Measurements from ENCODE around the gene GPC5.

DNA sequence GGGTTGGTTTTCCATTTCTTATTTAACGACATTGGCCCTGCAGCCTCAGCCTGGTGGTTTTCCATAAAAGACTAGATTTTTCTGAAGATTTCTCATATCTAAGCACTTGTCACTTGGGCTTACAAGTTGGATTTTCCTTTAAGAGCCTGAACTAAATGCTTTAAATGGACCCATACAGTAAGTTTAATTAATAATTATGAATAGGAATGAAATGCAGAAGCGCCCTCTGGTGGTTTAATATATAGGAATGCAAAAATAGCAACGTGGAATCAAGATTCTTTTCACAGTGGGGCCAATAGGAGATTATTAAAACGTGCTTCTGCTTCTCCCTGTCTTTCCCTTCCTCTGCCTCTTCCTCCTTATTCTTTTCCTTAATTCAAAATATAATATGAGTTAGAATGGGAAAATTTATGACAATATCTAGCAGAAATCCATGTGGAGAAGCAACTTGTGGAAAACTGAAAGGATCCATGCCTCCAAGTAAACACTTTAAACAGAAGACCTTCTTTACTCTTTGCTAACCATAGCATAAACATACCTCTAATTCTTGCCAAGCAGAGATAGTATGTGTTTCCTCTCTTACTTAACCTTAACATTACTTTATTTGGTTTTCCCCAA, 324.0 kb downstream of the GPC5 start:
- TF ChIP-seq, protein P1, sequence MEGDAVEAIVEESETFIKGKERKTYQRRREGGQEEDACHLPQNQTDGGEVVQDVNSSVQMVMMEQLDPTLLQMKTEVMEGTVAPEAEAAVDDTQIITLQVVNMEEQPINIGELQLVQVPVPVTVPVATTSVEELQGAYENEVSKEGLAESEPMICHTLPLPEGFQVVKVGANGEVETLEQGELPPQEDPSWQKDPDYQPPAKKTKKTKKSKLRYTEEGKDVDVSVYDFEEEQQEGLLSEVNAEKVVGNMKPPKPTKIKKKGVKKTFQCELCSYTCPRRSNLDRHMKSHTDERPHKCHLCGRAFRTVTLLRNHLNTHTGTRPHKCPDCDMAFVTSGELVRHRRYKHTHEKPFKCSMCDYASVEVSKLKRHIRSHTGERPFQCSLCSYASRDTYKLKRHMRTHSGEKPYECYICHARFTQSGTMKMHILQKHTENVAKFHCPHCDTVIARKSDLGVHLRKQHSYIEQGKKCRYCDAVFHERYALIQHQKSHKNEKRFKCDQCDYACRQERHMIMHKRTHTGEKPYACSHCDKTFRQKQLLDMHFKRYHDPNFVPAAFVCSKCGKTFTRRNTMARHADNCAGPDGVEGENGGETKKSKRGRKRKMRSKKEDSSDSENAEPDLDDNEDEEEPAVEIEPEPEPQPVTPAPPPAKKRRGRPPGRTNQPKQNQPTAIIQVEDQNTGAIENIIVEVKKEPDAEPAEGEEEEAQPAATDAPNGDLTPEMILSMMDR (IDR thresholded peaks at IDR 0.05 in 8 of 11, conservative IDR thresholded peaks at IDR 0.05 in 3 of 11), result peak in 9 of 11 experiments; percentile 12 to 71 (median 62)
- TF ChIP-seq POLR2AphosphoS5 (IDR thresholded peaks at IDR 0.05) (no peak), POLR2A (IDR thresholded peaks at IDR 0.05) (no peak)

Data from spleen (tissue), 7 donors.